ENCODE data around the gene ALDH9A1. TPM values are rescaled to one million over a fixed set of nuclear protein-coding genes. Genes with fewer than 3 reads are reported as not detected.

Gene ALDH9A1
- total RNA-seq, 1 donor from 2014 or later = 35.8 TPM

DNA sequence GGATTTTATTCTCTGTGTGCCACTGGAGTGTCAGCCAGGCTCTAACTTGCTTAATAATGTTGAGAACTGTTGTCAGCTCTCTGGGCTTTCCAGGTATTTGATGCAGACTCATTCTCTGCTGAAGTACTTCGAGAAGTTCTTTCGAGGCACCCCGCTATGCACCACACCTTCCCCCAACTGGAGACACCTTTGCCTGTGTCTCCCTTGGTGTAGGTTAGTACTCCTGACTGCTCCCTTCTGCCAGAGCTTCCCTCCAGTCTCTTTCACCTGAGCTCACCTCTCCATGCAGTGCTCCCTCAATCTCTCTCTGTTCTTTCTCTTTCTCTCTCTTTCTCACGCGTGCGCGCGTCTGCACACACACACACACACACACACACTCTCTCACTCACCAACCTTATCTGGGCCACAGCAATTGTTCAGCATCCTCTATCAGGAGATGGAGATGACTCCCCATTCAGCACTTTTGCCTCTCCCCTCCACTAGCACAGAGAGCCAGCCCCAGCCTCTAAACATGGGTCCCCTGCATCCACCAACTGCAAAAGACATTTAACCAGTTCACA, 81.3 kb downstream of the ALDH9A1 start:
- H3K27me3 Mint-ChIP-seq = peaks cover 39% of the 10 kb centered on the region
- H3K4me3 Mint-ChIP-seq = no peak overlapping the region
- H3K36me3 Mint-ChIP-seq (ENCODE audit: low read depth) = no peaks in the 10 kb centered on the region
- H3K4me1 Mint-ChIP-seq = peaks cover 1% of the 10 kb centered on the region
- TF ChIP-seq, protein P1, sequence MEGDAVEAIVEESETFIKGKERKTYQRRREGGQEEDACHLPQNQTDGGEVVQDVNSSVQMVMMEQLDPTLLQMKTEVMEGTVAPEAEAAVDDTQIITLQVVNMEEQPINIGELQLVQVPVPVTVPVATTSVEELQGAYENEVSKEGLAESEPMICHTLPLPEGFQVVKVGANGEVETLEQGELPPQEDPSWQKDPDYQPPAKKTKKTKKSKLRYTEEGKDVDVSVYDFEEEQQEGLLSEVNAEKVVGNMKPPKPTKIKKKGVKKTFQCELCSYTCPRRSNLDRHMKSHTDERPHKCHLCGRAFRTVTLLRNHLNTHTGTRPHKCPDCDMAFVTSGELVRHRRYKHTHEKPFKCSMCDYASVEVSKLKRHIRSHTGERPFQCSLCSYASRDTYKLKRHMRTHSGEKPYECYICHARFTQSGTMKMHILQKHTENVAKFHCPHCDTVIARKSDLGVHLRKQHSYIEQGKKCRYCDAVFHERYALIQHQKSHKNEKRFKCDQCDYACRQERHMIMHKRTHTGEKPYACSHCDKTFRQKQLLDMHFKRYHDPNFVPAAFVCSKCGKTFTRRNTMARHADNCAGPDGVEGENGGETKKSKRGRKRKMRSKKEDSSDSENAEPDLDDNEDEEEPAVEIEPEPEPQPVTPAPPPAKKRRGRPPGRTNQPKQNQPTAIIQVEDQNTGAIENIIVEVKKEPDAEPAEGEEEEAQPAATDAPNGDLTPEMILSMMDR (IDR thresholded peaks at IDR 0.05) = no peak
- H3K27ac Mint-ChIP-seq = no peak overlapping the region
- POLR2A ChIA-PET = interaction anchor here (0.9 kb wide), 1 partner anchor 13 kb away, joined by 3 read pairs; no protein-coding TSS in a partner anchor
- no peak for DNase-seq
- ATAC-seq (ENCODE audit: low read depth) = no peak
- intact Hi-C loops (cut with micrococcal nuclease) = no loop called here
- peaks cover 7% of the 10 kb centered on the region for H3K9me3 Mint-ChIP-seq
- CTCF ChIA-PET = no interaction called here

- POLR2A ChIA-PET = interaction anchor here (0.9 kb wide), 1 partner anchor 14 kb away, joined by 3 read pairs; no protein-coding TSS in a partner anchor
Measured at GRCh38 chr1:165616054-165616612, 82.2 kb downstream of the ALDH9A1 start.

More at GRCh38 chr1:165616054-165616612, 82.2 kb downstream of the ALDH9A1 start:
- CTCF ChIA-PET = interaction anchor here (1.0 to 1.1 kb wide), 2 partner anchors 15 to 23 kb away, joined by 3 to 5 read pairs; no protein-coding TSS in a partner anchor
- Mint-ChIP-seq H3K36me3 (ENCODE audit: low read depth) (no peaks in the 10 kb centered on the region), H3K27me3 (peaks cover 39% of the 10 kb centered on the region), H3K4me1 (peaks cover 3% of the 10 kb centered on the region), H3K9me3 (peaks cover 7% of the 10 kb centered on the region), H3K27ac (no peak overlapping the region), H3K4me3 (no peak overlapping the region)
- TF ChIP-seq, protein P1 (IDR thresholded peaks at IDR 0.05) = no peak
- DNase-seq (no peak), ATAC-seq (ENCODE audit: low read depth) (no peak)
- intact Hi-C loops (cut with micrococcal nuclease) = no loop called here

Other genes starting within 250 kb of the ALDH9A1 start
- not detected in 2 replicates for gene LRRC52, start 154.6 kb downstream of the ALDH9A1 start, total RNA-seq
- gene MGST3, start 67.3 kb downstream of the ALDH9A1 start, total RNA-seq = 31.3 and 33.4 TPM in 2 replicates
- 43.0 and 48.3 TPM in 2 replicates for gene TMCO1, start 70.3 kb upstream of the ALDH9A1 start, total RNA-seq
- 19.6 and 22.8 TPM in 2 replicates for gene UCK2, start 129.1 kb upstream of the ALDH9A1 start, total RNA-seq